Brain pericyte (primary cell): ENCODE data around the gene VSIG1.

Experiments
- DNase-seq: peaks from one replicate; pipeline ENCODE4 v3.0.0-alpha.2; 2012; ENCODE audit warnings: low read depth, low spot score

The VSIG1 gene

GRCh38 chrX:108044554-108045256 lies at the start of gene VSIG1:
TSS of gene VSIG1 (plus strand) at chrX:108045065. CDS start at chrX:108045131, 66 bp downstream.
- DNase-seq = no peak

GRCh38 chrX:107996124-107996523 lies 48.7 kb upstream of the VSIG1 start:
- DNase-seq = no peak

GRCh38 chrX:108000751-108001150 lies 44.1 kb upstream of the VSIG1 start:
- DNase-seq = no peak

GRCh38 chrX:108001218-108001814 lies 43.5 kb upstream of the VSIG1 start:
- no peak for DNase-seq

- no peak for DNase-seq
Observed at GRCh38 chrX:108018656-108019381, 26.0 kb upstream of the VSIG1 start.

- no peak for DNase-seq
Observed at GRCh38 chrX:108019382-108019875, 25.4 kb upstream of the VSIG1 start.

GRCh38 chrX:108020631-108021030 lies 24.2 kb upstream of the VSIG1 start:
- DNase-seq = no peak

GRCh38 chrX:108022491-108023089 lies 22.3 kb upstream of the VSIG1 start:
- DNase-seq = no peak

- DNase-seq = no peak
Observed at GRCh38 chrX:108025376-108025775, 19.5 kb upstream of the VSIG1 start.

GRCh38 chrX:108025954-108026600 lies 18.8 kb upstream of the VSIG1 start:
- no peak for DNase-seq

GRCh38 chrX:108028854-108029253 lies 16.0 kb upstream of the VSIG1 start:
- no peak for DNase-seq

- no peak for DNase-seq
Observed at GRCh38 chrX:108029928-108030711, 14.7 kb upstream of the VSIG1 start.

- DNase-seq = no peak
Observed at GRCh38 chrX:108032944-108033343, 11.9 kb upstream of the VSIG1 start.

- no peak for DNase-seq
Observed at GRCh38 chrX:108033890-108034289, 11.0 kb upstream of the VSIG1 start.

- no peak for DNase-seq
Observed at GRCh38 chrX:108034725-108035124, 10.1 kb upstream of the VSIG1 start.

- peak; percentile 27 for DNase-seq
Observed at GRCh38 chrX:108036298-108036973, 8.4 kb upstream of the VSIG1 start.

GRCh38 chrX:108049649-108050048 lies 4.8 kb downstream of the VSIG1 start:
- DNase-seq = no peak

GRCh38 chrX:108053218-108053617 lies 8.4 kb downstream of the VSIG1 start:
- DNase-seq = no peak

- DNase-seq = no peak
Observed at GRCh38 chrX:108055546-108055945, 10.7 kb downstream of the VSIG1 start.

- no peak for DNase-seq
Observed at GRCh38 chrX:108059801-108060200, 14.9 kb downstream of the VSIG1 start.
